Prostate gland (tissue), 2 donors: ENCODE results near the gene COL4A1. TPM values are rescaled to one million over a fixed set of nuclear protein-coding genes. Genes with fewer than 3 reads are reported as not detected.

Source experiments
- DNase-seq: peaks from one replicate; pipeline ENCODE4 v3.0.0-alpha.2; 2019; ENCODE audit warnings: low spot score
- H3K27ac ChIP-seq, 2 donors: fragments of 200-600 bp; sonication (generic); 2 replicates each; pipeline ENCODE4 v1.5.1; 2017 to 2019
- H3K27me3 ChIP-seq: fragments of 200-600 bp; sonication (generic); replicated peaks from 2 replicates; pipeline ENCODE4 v1.5.1; 2019; ENCODE audit not compliant: insufficient read depth
- H3K36me3 ChIP-seq, 2 donors: fragments of 200-600 bp; sonication (generic); 1 replicate in 1 of 2; 2 replicates in 1 of 2; pipeline versions ENCODE4 v1.5.1 to v1.8.1; 2017 to 2019
- H3K4me1 ChIP-seq: fragments of 200-600 bp; sonication (generic); replicated peaks from 2 replicates; pipeline ENCODE4 v1.5.1; 2019
- H3K4me3 ChIP-seq, 2 donors: fragments of 200-600 bp; sonication (generic); 2 replicates each; pipeline ENCODE4 v1.5.1; 2017 to 2019
- H3K9me3 ChIP-seq: fragments of 200-600 bp; sonication (generic); 2 replicates; pipeline ENCODE4 v1.5.1; 2017
- CTCF ChIP-seq, 4 experiments: fragments of 200-600 bp in 2 of 4; fragments of 450-650 bp in 2 of 4; sonication (generic) in 2 of 4; IDR thresholded peaks; 1 replicate in 3 of 4; 2 replicates in 1 of 4; pipeline ENCODE4 v1.5.1; 2016 to 2019; ENCODE audit warnings: antibody characterized with exemption in 4 of 4, mild to moderate bottlenecking in 2 of 4, moderate library complexity in 2 of 4
- POLR2A ChIP-seq: fragments of 450-650 bp; IDR thresholded peaks from one replicate; pipeline ENCODE4 v1.6.1; 2016; ENCODE audit warnings: antibody characterized with exemption, mild to moderate bottlenecking
- POLR2AphosphoS5 ChIP-seq: sonication (generic); formaldehyde crosslinking; IDR thresholded peaks from one replicate; pipeline ENCODE4 v1.6.1; 2017; ENCODE audit warnings: antibody characterized with exemption
- WGBS: methylation state at CpG from one replicate; pipeline ENCODE4 v1.1.5; 2018; 5-methylcytosine and 5-hydroxymethylcytosine counted together
- intact Hi-C: fragments of 100-400 bp; cut with DNase I; formaldehyde crosslinking; loops from one replicate; pipeline ENCODE4 v1.14.2; 2022
- total RNA-seq, 2 donors: library from RNA; depleted of rRNA; stranded (reverse); fragments of >200 nt; gene quantifications; one replicate each; pipeline ENCODE4 v1.1.0, GENCODE V29; 2016

Gene COL4A1
- total RNA-seq, 2 donors from 2014 or later: 37.3 to 132 TPM

- intact Hi-C loops: no loop called here
- Histone ChIP-seq H3K27ac (peak overlapping the region in 1 of 2 donors; percentile 3), H3K36me3 (no peaks in the 10 kb centered on the region), H3K9me3 (no peaks in the 10 kb centered on the region), H3K4me1 (no peaks in the 10 kb centered on the region), H3K27me3 (no peaks in the 10 kb centered on the region), H3K4me3 (no peak overlapping the region)
- 76% methylated on average over 14 of the region's 14 CpGs for WGBS
- DNase-seq: no peak
- no peak for TF ChIP-seq POLR2A
- TF ChIP-seq POLR2AphosphoS5: no peak
- TF ChIP-seq CTCF (IDR thresholded peaks at IDR 0.05): no peak
Measured at GRCh38 chr13:110285991-110286832, 20.7 kb downstream of the COL4A1 start.

DNA sequence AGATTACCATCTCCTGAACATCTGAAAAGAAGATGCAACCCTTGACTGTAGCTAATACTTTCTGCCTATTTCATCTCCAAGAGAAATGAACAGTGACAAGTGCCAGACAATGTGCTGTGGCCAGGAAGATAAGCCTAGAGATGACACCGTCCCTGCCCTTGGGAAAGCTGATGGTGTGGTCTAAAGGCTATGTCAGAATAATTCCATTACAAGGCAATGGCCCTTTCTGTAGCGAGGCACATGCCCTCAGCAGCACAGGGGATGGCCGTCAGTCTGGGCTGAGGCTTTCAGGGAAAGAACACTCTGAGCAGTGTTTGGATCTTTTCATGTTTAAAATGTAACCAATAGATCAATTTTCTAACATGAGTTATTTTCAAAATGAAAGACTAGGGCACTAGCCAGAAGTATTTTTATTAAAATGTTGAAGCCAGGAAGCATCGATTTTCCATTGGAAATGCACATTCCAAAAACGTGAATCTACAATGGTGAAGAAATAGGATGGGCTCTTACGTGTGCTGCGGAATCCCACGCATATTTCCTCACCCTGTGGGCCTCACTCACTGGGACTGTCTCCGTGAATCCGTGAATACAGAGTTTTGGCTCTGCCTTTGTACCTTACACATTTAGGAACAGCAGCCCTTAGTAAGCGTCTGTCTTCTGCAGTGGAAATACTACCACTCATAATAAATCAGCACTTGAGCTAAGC lies 22.0 kb downstream of the COL4A1 start:
- no peaks in the 10 kb centered on the region for H3K27me3 ChIP-seq
- WGBS: 82% methylated on average over 11 of the region's 11 CpGs
- intact Hi-C loops: no loop called here
- TF ChIP-seq CTCF (IDR thresholded peaks at IDR 0.05): no peak
- no peak for TF ChIP-seq POLR2AphosphoS5
- TF ChIP-seq POLR2A: no peak
- no peaks in the 10 kb centered on the region for H3K36me3 ChIP-seq
- H3K4me3 ChIP-seq: no peak overlapping the region
- no peak for DNase-seq
- no peaks in the 10 kb centered on the region for H3K4me1 ChIP-seq
- H3K27ac ChIP-seq: no peak overlapping the region
- H3K9me3 ChIP-seq: no peaks in the 10 kb centered on the region

DNA sequence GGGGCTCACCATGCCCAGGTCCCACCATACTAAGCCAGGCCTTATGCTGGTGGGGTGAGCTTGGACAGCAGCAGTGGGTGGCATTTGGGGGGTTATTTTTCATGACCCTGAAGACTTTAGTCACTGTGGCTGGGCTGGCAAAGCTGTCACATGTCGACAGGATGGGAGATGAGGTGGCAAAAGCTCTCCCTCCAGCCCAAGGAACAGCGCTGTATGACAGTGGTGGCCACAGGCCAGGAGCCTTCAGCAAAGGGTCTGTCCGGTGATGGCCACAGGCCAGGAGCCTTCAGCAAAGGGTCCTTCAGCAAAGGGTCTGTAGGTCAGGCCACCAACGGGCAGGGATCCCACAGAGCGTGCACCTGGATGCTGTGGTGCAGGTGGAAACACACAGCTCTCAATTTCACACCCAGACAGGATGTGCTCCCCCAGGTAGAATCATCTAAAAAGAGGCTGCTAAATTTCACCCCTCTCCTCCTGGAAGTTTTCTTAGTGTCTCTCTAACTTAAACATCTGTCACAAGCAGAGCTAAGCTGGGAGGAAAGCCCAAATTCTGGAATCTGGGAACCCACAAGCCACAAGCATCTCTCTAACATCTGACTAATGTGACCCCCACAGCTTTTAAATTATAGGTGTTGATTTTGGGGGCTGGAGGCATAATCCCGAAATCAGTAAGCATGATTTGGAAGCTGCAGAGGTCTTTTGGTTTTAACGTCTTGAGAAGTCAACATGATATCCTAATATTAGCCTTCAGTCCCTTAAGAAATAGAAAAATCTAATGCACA lies 23.0 kb downstream of the COL4A1 start:
- H3K27ac ChIP-seq: no peak overlapping the region
- no peak overlapping the region for H3K4me3 ChIP-seq
- intact Hi-C loops: no loop called here
- no peaks in the 10 kb centered on the region for H3K4me1 ChIP-seq
- no peaks in the 10 kb centered on the region for H3K27me3 ChIP-seq
- no peaks in the 10 kb centered on the region for H3K36me3 ChIP-seq
- no peak for DNase-seq
- TF ChIP-seq CTCF (IDR thresholded peaks at IDR 0.05) (no peak), POLR2A (no peak), POLR2AphosphoS5 (no peak)
- H3K9me3 ChIP-seq: no peaks in the 10 kb centered on the region
- 77% methylated on average over 7 of the region's 7 CpGs for WGBS

DNA sequence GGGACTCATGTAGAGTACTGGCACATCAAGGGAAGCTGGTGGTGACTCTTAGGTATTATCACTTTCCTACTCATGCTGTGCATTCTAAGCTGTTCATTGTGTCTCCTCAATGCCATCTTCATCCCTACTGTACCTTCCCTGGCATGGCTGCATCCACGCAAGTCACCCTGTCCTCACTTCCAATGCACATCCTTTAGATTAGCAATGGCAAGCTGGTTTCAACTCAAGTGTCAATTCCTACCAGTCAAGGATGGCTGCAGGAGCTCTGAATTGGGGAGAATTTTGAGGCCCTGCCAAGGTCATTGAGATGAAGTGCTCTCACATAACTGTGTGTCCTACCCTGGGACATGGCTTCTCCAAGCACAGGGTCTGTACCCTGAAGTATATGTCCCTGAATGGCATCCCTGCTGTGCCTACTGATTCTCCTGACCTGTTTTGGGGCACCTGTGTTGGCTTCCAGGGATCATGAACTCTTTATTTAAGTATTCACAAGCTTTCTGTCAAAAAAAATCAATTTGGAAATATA lies 24.6 kb downstream of the COL4A1 start:
- peak overlapping the region in 1 of 2 donors; percentile 4 for H3K27ac ChIP-seq
- WGBS: 91% methylated on average over 1 of the region's 1 CpG

More for the DNA sequence above, 24.6 kb downstream of the COL4A1 start:
- H3K36me3 ChIP-seq: no peaks in the 10 kb centered on the region
- no peak for TF ChIP-seq POLR2AphosphoS5
- TF ChIP-seq CTCF (IDR thresholded peaks at IDR 0.05): no peak
- TF ChIP-seq POLR2A: no peak
- H3K27me3 ChIP-seq: no peaks in the 10 kb centered on the region
- H3K4me1 ChIP-seq: no peaks in the 10 kb centered on the region
- intact Hi-C loops: no loop called here
- DNase-seq: no peak
- no peaks in the 10 kb centered on the region for H3K9me3 ChIP-seq
- H3K4me3 ChIP-seq: no peak overlapping the region
